ENCODE results near the gene ZFP90. TPM values are rescaled to one million over a fixed set of nuclear protein-coding genes. Genes with fewer than 3 reads are reported as not detected.

ZFP90 gene
- total RNA-seq, 4 donors from 2014 or later, result 8.2 to 36.6 (median 9.9) TPM

- no peaks in the 10 kb centered on the region for H3K9me3 ChIP-seq
- H3K36me3 ChIP-seq, result no peaks in the 10 kb centered on the region
- H3K4me1 ChIP-seq, result peaks cover 7 to 11% of the 10 kb centered on the region in 2 donors
- TF ChIP-seq POLR2A (IDR thresholded peaks at IDR 0.05) (no peak), CTCF (IDR thresholded peaks at IDR 0.05 in 4 of 5, conservative IDR thresholded peaks at IDR 0.05 in 1 of 5) (no peak)
- no peak overlapping the region for H3K27ac ChIP-seq
- no peaks in the 10 kb centered on the region for H3K27me3 ChIP-seq
- in situ Hi-C loops (cut with MboI; ENCODE audit: low sequenced_read_pairs in 4 of 4), result loop anchor here in 3 of 4 donors (25.0 kb wide), 3 partner anchors 303 to 753 kb away; partner anchors contain the start of genes HAS3 (in 2 of the 3) and TANGO6 (in 1 of the 3)
- DNase-seq (no peak), ATAC-seq (no peak)
- intact Hi-C loops (cut with DNase I; ENCODE audit: low total_unique reads), result no loop called here
- H3K4me3 ChIP-seq, result no peak overlapping the region
Measured at GRCh38 chr16:68533937-68534336, 5.2 kb upstream of the ZFP90 start.

GRCh38 chr16:68535331-68535730 is 3.8 kb upstream of the ZFP90 start:
- no peaks in the 10 kb centered on the region for H3K9me3 ChIP-seq
- H3K27me3 ChIP-seq, result no peaks in the 10 kb centered on the region
- H3K27ac ChIP-seq, result no peak overlapping the region
- H3K4me1 ChIP-seq, result peaks cover 6 to 15% of the 10 kb centered on the region in 2 donors
- ATAC-seq (no peak), DNase-seq (no peak)
- no peak overlapping the region for H3K4me3 ChIP-seq
- TF ChIP-seq CTCF (IDR thresholded peaks at IDR 0.05 in 4 of 5, conservative IDR thresholded peaks at IDR 0.05 in 1 of 5) (no peak), POLR2A (IDR thresholded peaks at IDR 0.05) (no peak)
- intact Hi-C loops (cut with DNase I; ENCODE audit: low total_unique reads), result no loop called here
- in situ Hi-C loops (cut with MboI; ENCODE audit: low sequenced_read_pairs in 4 of 4), result loop anchor here in 3 of 4 donors (25.0 kb wide), 3 partner anchors 302 to 752 kb away; partner anchors contain the start of genes HAS3 (in 2 of the 3) and TANGO6 (in 1 of the 3)
- no peaks in the 10 kb centered on the region for H3K36me3 ChIP-seq

- Histone ChIP-seq H3K27me3 (no peaks in the 10 kb centered on the region), H3K36me3 (peaks cover 0 to 25% of the 10 kb centered on the region in 2 donors), H3K4me1 (peaks cover 0 to 8% of the 10 kb centered on the region in 2 donors), H3K27ac (peak overlapping the region in 3 of 4 donors; percentile 73 to 76 (median 73)), H3K4me3 (peak overlapping the region; percentile 85 to 100 (median 95)), H3K9me3 (no peaks in the 10 kb centered on the region)
- ATAC-seq (peak in 1 of 2 donors; percentile 20), DNase-seq (no peak)
- in situ Hi-C loops (cut with MboI; ENCODE audit: low sequenced_read_pairs in 4 of 4) (loop anchor here in 3 of 4 donors (25.0 kb wide), 3 partner anchors 298 to 748 kb away; partner anchors contain the start of genes HAS3 (in 2 of the 3) and TANGO6 (in 1 of the 3)), intact Hi-C loops (cut with DNase I; ENCODE audit: low total_unique reads) (no loop called here)
- TF ChIP-seq CTCF (IDR thresholded peaks at IDR 0.05 in 4 of 5, conservative IDR thresholded peaks at IDR 0.05 in 1 of 5) (no peak), POLR2A (IDR thresholded peaks at IDR 0.05) (no peak)
Measured at GRCh38 chr16:68539711-68540239, 684 bp downstream of the ZFP90 start.

- intact Hi-C loops (cut with DNase I; ENCODE audit: low total_unique reads), result no loop called here
Measured at GRCh38 chr16:68548947-68549346, 9.9 kb downstream of the ZFP90 start.

More at GRCh38 chr16:68548947-68549346, 9.9 kb downstream of the ZFP90 start:
- H3K4me1 ChIP-seq, result no peaks in the 10 kb centered on the region
- H3K36me3 ChIP-seq, result peaks cover 8 to 83% of the 10 kb centered on the region in 2 donors
- no peak for TF ChIP-seq POLR2A (IDR thresholded peaks at IDR 0.05)
- no peak for TF ChIP-seq CTCF (IDR thresholded peaks at IDR 0.05 in 4 of 5, conservative IDR thresholded peaks at IDR 0.05 in 1 of 5)
- no peak overlapping the region for H3K27ac ChIP-seq
- no peaks in the 10 kb centered on the region for H3K27me3 ChIP-seq
- in situ Hi-C loops (cut with MboI; ENCODE audit: low sequenced_read_pairs in 4 of 4), result loop anchor here in 3 of 4 donors (25.0 kb wide), 3 partner anchors 288 to 738 kb away; partner anchors contain the start of genes HAS3 (in 2 of the 3) and TANGO6 (in 1 of the 3)
- no peak for ATAC-seq
- no peak for DNase-seq
- H3K4me3 ChIP-seq, result no peak overlapping the region
- H3K9me3 ChIP-seq, result no peaks in the 10 kb centered on the region

All from gastrocnemius medialis (tissue), 4 donors.